ENCODE results near the gene MCF2L2.

Gene MCF2L2

GRCh38 chr3:183409219-183409618 lies 19.2 kb downstream of the MCF2L2 start:
- Histone ChIP-seq H3K27me3 (replicated peaks in 2 of 5; ENCODE audit: control insufficient read depth in 4 of 5, insufficient read depth in 5 of 5, low read length in 4 of 5) (no peaks in the 10 kb centered on the region), H3K9me3 (ENCODE audit: control extremely low read depth in 1 of 5, control insufficient read depth in 4 of 5, insufficient read depth in 2 of 5, low read depth in 1 of 5, low read length in 4 of 5) (no peaks in the 10 kb centered on the region), H3K27ac (ENCODE audit: insufficient read depth in 1 of 2, low read depth in 1 of 2, low read length in 2 of 2, poor library complexity in 1 of 2, severe bottlenecking in 2 of 2) (no peak overlapping the region), H3K36me3 (ENCODE audit: control insufficient read depth in 4 of 4, insufficient read depth in 4 of 4, low read length in 3 of 4) (no peaks in the 10 kb centered on the region), H3K4me3 (ENCODE audit: control insufficient read depth in 1 of 7, extremely low read depth in 1 of 7, insufficient read depth in 4 of 7, low read depth in 2 of 7, low read length in 6 of 7) (no peak overlapping the region), H3K4me1 (ENCODE audit: control extremely low read depth in 1 of 4, control insufficient read depth in 4 of 4, insufficient read depth in 4 of 4, low read length in 3 of 4) (peaks cover 0 to 5% (median 0%) of the 10 kb centered on the region in 4 experiments)
- DNase-seq: no peak
- 100% methylated on average over 2 of the region's 2 CpGs for WGBS (ENCODE audit: insufficient coverage)
- ChIA-PET CTCF (interaction anchor here (0.9 to 1.4 kb wide), 3 partner anchors 11 to 26 kb away, joined by 3 to 5 read pairs (median 4); no protein-coding TSS in a partner anchor), POLR2A (no interaction called here)

DNA sequence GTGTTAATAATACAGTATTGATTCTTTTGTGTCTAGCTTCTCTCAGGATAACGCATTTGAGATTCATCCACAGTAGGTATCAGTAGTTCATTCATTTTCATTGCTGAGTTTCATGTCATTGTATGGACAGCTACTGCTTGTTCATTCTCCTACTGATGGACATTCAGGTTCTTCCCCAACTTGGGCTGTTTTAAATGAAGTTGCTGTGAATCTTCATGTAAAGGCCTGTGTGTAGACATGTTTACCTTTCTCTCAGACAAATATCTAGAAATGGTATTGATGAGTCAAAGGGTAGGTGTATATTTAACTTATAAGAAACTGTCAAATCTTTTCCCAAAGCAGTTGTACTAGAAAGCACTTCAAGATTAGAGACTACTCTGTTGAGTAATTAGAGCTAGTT lies 26.7 kb downstream of the MCF2L2 start:
- ChIA-PET POLR2A (no interaction called here), CTCF (interaction anchor here (0.7 to 1.3 kb wide), 2 partner anchors 29 to 364 kb away, joined by 5 to 6 read pairs; no protein-coding TSS in a partner anchor)
- Histone ChIP-seq H3K27ac (ENCODE audit: insufficient read depth in 1 of 2, low read depth in 1 of 2, low read length in 2 of 2, poor library complexity in 1 of 2, severe bottlenecking in 2 of 2) (no peak overlapping the region), H3K36me3 (ENCODE audit: control insufficient read depth in 4 of 4, insufficient read depth in 4 of 4, low read length in 3 of 4) (no peaks in the 10 kb centered on the region), H3K4me1 (ENCODE audit: control extremely low read depth in 1 of 4, control insufficient read depth in 4 of 4, insufficient read depth in 4 of 4, low read length in 3 of 4) (no peaks in the 10 kb centered on the region), H3K4me3 (ENCODE audit: control insufficient read depth in 1 of 7, extremely low read depth in 1 of 7, insufficient read depth in 4 of 7, low read depth in 2 of 7, low read length in 6 of 7) (no peak overlapping the region), H3K27me3 (replicated peaks in 2 of 5; ENCODE audit: control insufficient read depth in 4 of 5, insufficient read depth in 5 of 5, low read length in 4 of 5) (no peaks in the 10 kb centered on the region), H3K9me3 (ENCODE audit: control extremely low read depth in 1 of 5, control insufficient read depth in 4 of 5, insufficient read depth in 2 of 5, low read depth in 1 of 5, low read length in 4 of 5) (no peaks in the 10 kb centered on the region)
- WGBS (ENCODE audit: insufficient coverage): 83% methylated on average over 1 of the region's 1 CpG
- no peak for DNase-seq

DNA sequence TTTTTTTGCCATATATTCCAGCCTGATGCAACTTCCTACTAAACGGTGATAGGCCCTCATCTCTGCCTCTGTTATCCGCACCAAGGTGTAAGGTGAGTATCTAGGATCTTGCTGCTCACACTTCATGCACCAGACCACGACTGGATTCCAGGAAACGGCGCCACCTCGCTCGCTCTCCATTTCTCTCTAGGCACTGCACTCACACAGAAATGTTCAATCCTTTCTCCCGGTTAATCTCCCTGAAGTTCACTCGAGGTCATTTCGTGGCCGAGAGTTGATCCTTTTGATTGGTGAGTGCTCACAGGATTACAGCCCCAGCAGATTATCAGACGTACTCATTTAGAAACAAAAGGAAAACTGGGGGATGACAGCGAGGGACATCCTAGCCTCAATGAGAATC lies 28.1 kb downstream of the MCF2L2 start:
- no peaks in the 10 kb centered on the region for H3K36me3 ChIP-seq (ENCODE audit: control insufficient read depth in 4 of 4, insufficient read depth in 4 of 4, low read length in 3 of 4)
- H3K9me3 ChIP-seq (ENCODE audit: control extremely low read depth in 1 of 5, control insufficient read depth in 4 of 5, insufficient read depth in 2 of 5, low read depth in 1 of 5, low read length in 4 of 5): no peaks in the 10 kb centered on the region
- ChIA-PET POLR2A (no interaction called here), CTCF (interaction anchor here (1.0 kb wide), 3 partner anchors 10 to 287 kb away, joined by 3 read pairs; no protein-coding TSS in a partner anchor)
- 93% methylated on average over 12 of the region's 13 CpGs for WGBS (ENCODE audit: insufficient coverage)
- H3K4me1 ChIP-seq (ENCODE audit: control extremely low read depth in 1 of 4, control insufficient read depth in 4 of 4, insufficient read depth in 4 of 4, low read length in 3 of 4): no peaks in the 10 kb centered on the region
- no peak overlapping the region for H3K4me3 ChIP-seq (ENCODE audit: control insufficient read depth in 1 of 7, extremely low read depth in 1 of 7, insufficient read depth in 4 of 7, low read depth in 2 of 7, low read length in 6 of 7)
- no peak for DNase-seq
- H3K27me3 ChIP-seq (replicated peaks in 2 of 5; ENCODE audit: control insufficient read depth in 4 of 5, insufficient read depth in 5 of 5, low read length in 4 of 5): no peaks in the 10 kb centered on the region
- no peak overlapping the region for H3K27ac ChIP-seq (ENCODE audit: insufficient read depth in 1 of 2, low read depth in 1 of 2, low read length in 2 of 2, poor library complexity in 1 of 2, severe bottlenecking in 2 of 2)

DNA sequence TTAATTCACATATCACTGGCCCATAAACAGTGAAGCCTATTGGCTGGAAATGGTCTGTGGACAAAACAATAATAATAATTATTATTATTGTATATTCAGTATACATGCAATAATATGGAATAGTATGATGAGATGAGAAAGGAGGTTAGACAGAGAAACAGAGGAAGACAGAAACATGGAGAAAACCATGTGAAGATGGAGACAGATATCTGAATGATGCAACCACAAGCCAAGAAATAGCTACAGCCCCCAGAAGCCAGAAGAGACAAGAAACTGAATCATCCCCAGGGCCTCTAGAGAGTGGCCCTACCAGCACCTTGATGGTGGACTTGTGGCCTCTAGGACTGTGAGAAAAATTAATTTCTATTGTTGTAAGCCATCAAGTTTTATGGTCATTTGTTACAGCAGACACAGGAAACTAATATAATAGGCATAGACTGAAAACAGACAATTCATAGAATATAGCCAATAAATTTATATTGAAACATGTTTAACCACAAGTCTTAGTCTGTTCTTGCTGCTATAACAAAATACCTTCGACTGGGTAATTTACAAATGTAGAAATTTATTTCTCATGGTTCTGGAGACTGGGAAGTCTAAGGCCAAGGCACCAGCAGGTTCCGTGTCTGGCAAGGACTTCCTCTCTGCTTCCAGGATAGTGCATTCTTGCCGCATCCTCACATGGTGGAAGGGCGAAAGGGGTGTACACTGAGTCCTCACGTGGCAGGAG lies 31.6 kb downstream of the MCF2L2 start:
- Histone ChIP-seq H3K27ac (ENCODE audit: insufficient read depth in 1 of 2, low read depth in 1 of 2, low read length in 2 of 2, poor library complexity in 1 of 2, severe bottlenecking in 2 of 2) (no peak overlapping the region), H3K4me1 (ENCODE audit: control extremely low read depth in 1 of 4, control insufficient read depth in 4 of 4, insufficient read depth in 4 of 4, low read length in 3 of 4) (peaks cover 0 to 2% (median 0%) of the 10 kb centered on the region in 4 experiments), H3K9me3 (ENCODE audit: control extremely low read depth in 1 of 5, control insufficient read depth in 4 of 5, insufficient read depth in 2 of 5, low read depth in 1 of 5, low read length in 4 of 5) (no peaks in the 10 kb centered on the region), H3K36me3 (ENCODE audit: control insufficient read depth in 4 of 4, insufficient read depth in 4 of 4, low read length in 3 of 4) (no peaks in the 10 kb centered on the region), H3K4me3 (ENCODE audit: control insufficient read depth in 1 of 7, extremely low read depth in 1 of 7, insufficient read depth in 4 of 7, low read depth in 2 of 7, low read length in 6 of 7) (no peak overlapping the region), H3K27me3 (replicated peaks in 2 of 5; ENCODE audit: control insufficient read depth in 4 of 5, insufficient read depth in 5 of 5, low read length in 4 of 5) (no peaks in the 10 kb centered on the region)
- 93% methylated on average over 2 of the region's 5 CpGs for WGBS (ENCODE audit: insufficient coverage)
- no peak for DNase-seq
- POLR2A ChIA-PET: no interaction called here
- CTCF ChIA-PET: interaction anchor here (1.2 kb wide), 1 partner anchor 213 kb away, joined by 3 read pairs; no protein-coding TSS in a partner anchor

DNA sequence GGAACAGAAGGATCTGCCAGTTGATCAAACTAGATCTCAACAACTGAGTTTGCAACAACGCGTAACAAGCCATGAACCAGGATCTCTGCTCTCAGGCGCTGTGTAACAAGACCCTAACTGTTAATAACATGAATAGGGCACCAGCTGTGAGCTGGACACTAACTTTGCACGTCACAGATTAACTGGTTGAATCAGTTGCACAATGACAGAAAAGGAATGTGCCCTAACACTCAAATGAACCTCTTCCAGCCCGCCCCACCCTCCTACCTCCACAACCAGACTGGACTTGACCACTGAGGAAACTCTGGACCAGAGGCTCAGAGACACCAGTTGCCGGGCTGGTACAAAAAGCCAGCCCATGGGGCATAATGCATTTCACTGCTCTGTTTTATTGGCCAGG lies 34.3 kb downstream of the MCF2L2 start:
- 94% methylated on average over 6 of the region's 6 CpGs for WGBS (ENCODE audit: insufficient coverage)
- H3K27ac ChIP-seq (ENCODE audit: insufficient read depth in 1 of 2, low read depth in 1 of 2, low read length in 2 of 2, poor library complexity in 1 of 2, severe bottlenecking in 2 of 2): no peak overlapping the region
- POLR2A ChIA-PET: no interaction called here
- no peaks in the 10 kb centered on the region for H3K9me3 ChIP-seq (ENCODE audit: control extremely low read depth in 1 of 5, control insufficient read depth in 4 of 5, insufficient read depth in 2 of 5, low read depth in 1 of 5, low read length in 4 of 5)
- no peaks in the 10 kb centered on the region for H3K36me3 ChIP-seq (ENCODE audit: control insufficient read depth in 4 of 4, insufficient read depth in 4 of 4, low read length in 3 of 4)
- CTCF ChIA-PET: interaction anchor here (0.6 to 1.4 kb wide), 2 partner anchors 211 to 248 kb away, joined by 3 read pairs; no protein-coding TSS in a partner anchor
- no peak overlapping the region for H3K4me3 ChIP-seq (ENCODE audit: control insufficient read depth in 1 of 7, extremely low read depth in 1 of 7, insufficient read depth in 4 of 7, low read depth in 2 of 7, low read length in 6 of 7)
- peaks cover 3 to 9% (median 5%) of the 10 kb centered on the region in 4 experiments for H3K4me1 ChIP-seq (ENCODE audit: control extremely low read depth in 1 of 4, control insufficient read depth in 4 of 4, insufficient read depth in 4 of 4, low read length in 3 of 4)
- DNase-seq: no peak
- H3K27me3 ChIP-seq (replicated peaks in 2 of 5; ENCODE audit: control insufficient read depth in 4 of 5, insufficient read depth in 5 of 5, low read length in 4 of 5): no peaks in the 10 kb centered on the region

DNA sequence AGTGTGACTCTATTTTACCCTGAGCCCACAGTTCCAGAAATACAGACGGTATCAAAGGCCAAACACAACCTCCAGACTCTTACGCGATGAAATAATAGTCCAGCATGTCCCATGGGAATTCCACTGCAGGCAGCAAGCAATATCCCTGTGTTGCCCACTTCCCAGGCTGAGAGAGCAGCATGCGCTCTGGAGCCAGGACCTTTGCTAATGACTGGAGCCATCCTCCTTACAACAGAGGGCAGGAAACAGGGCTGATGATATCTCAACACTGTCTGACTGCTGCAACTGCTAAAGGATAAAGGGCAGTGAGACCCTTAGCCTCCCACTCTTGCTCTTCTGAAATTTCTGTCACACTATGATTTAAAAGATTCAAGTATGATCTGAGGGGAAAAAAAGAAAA lies 34.8 kb downstream of the MCF2L2 start:
- CTCF ChIA-PET: interaction anchor here (0.6 to 1.4 kb wide), 2 partner anchors 210 to 247 kb away, joined by 3 read pairs; no protein-coding TSS in a partner anchor
- H3K36me3 ChIP-seq (ENCODE audit: control insufficient read depth in 4 of 4, insufficient read depth in 4 of 4, low read length in 3 of 4): no peaks in the 10 kb centered on the region
- no peaks in the 10 kb centered on the region for H3K27me3 ChIP-seq (replicated peaks in 2 of 5; ENCODE audit: control insufficient read depth in 4 of 5, insufficient read depth in 5 of 5, low read length in 4 of 5)
- no peak overlapping the region for H3K4me3 ChIP-seq (ENCODE audit: control insufficient read depth in 1 of 7, extremely low read depth in 1 of 7, insufficient read depth in 4 of 7, low read depth in 2 of 7, low read length in 6 of 7)
- peaks cover 3 to 9% (median 5%) of the 10 kb centered on the region in 4 experiments for H3K4me1 ChIP-seq (ENCODE audit: control extremely low read depth in 1 of 4, control insufficient read depth in 4 of 4, insufficient read depth in 4 of 4, low read length in 3 of 4)
- POLR2A ChIA-PET: no interaction called here
- DNase-seq: no peak
- H3K9me3 ChIP-seq (ENCODE audit: control extremely low read depth in 1 of 5, control insufficient read depth in 4 of 5, insufficient read depth in 2 of 5, low read depth in 1 of 5, low read length in 4 of 5): no peaks in the 10 kb centered on the region
- no peak overlapping the region for H3K27ac ChIP-seq (ENCODE audit: insufficient read depth in 1 of 2, low read depth in 1 of 2, low read length in 2 of 2, poor library complexity in 1 of 2, severe bottlenecking in 2 of 2)
- WGBS (ENCODE audit: insufficient coverage): 100% methylated on average over 4 of the region's 4 CpGs
